Panc1 (cell line): ENCODE data around the gene FLYWCH1. TPM values are rescaled to one million over a fixed set of nuclear protein-coding genes. Genes with fewer than 3 reads are reported as not detected.

Source experiments
- ATAC-seq: fragments of 200-7000 bp; cut with Tn5 transposase; 2 replicates; pipeline ENCODE4 v1.9.1; 2020; ENCODE audit warnings: mild to moderate bottlenecking, moderate library complexity
- BruUV-seq: library from RNA; stranded (reverse); fragments of 400-500 nt; replicated peaks from 2 replicates; lab custom pipeline; 2021; lab: Mats Ljungman, UMichigan
- CTCF ChIA-PET: fragments of 300-600 bp; sonication (Branson Sonifier 250); formaldehyde crosslinking; loops from one replicate; lab custom pipeline; 2022; ENCODE audit warnings: antibody characterized with exemption; lab: Charles Lee
- POLR2A ChIA-PET: fragments of 300-600 bp; sonication (Branson Sonifier 250); formaldehyde crosslinking; loops from one replicate; lab custom pipeline; 2022; ENCODE audit warnings: antibody characterized with exemption; lab: Charles Lee
- DNase-seq: peaks from one replicate; pipeline ENCODE4 v3.0.0-alpha.2; 2010; ENCODE audit warnings: low read depth, low spot score
- H3K27ac ChIP-seq: 2 replicates; pipeline ENCODE4 v1.5.1; 2011; ENCODE audit warnings: mild to moderate bottlenecking, low read length, inconsistent platforms
- H3K27me3 ChIP-seq: fragments of 200-500 bp; sonication (Bioruptor generic); 2 replicates; pipeline ENCODE4 v1.6.0; 2014; ENCODE audit warnings: low read length, inconsistent platforms; ENCODE audit not compliant: control insufficient read depth, insufficient read depth
- H3K36me3 ChIP-seq: fragments of 200-500 bp; sonication (Bioruptor generic); 2 replicates; pipeline ENCODE4 v1.5.1; 2014; ENCODE audit warnings: inconsistent platforms, mild to moderate bottlenecking, low read length, moderate library complexity; ENCODE audit not compliant: control insufficient read depth, insufficient read depth
- H3K4me1 ChIP-seq: 2 replicates; pipeline ENCODE4 v1.5.1; 2011; ENCODE audit warnings: inconsistent platforms, mild to moderate bottlenecking, low read length, moderate library complexity; ENCODE audit not compliant: control insufficient read depth, insufficient read depth
- H3K4me3 ChIP-seq, 2 experiments: 2 replicates each; pipeline ENCODE4 v1.5.1; 2011 to 2012; ENCODE audit warnings: low read depth in 2 of 2, low read length in 2 of 2, mild to moderate bottlenecking in 2 of 2, inconsistent platforms in 1 of 2, moderate library complexity in 1 of 2
- H3K9me3 ChIP-seq: fragments of 200-500 bp; sonication (Bioruptor generic); 2 replicates; pipeline ENCODE4 v1.5.1; 2014; ENCODE audit warnings: low read depth, mild to moderate bottlenecking, inconsistent platforms, low read length, moderate library complexity; ENCODE audit not compliant: control insufficient read depth, insufficient read depth
- CTCF ChIP-seq: fragments of 450-650 bp; IDR thresholded peaks from 2 replicates; pipeline ENCODE4 v1.5.1; 2017; ENCODE audit warnings: mild to moderate bottlenecking
- POLR2AphosphoS5 ChIP-seq: IDR thresholded peaks from 2 replicates; pipeline ENCODE4 v1.6.1; 2012; ENCODE audit warnings: mild to moderate bottlenecking, low read depth, low read length, moderate library complexity
- REST ChIP-seq, 2 experiments: IDR thresholded peaks; 2 replicates each; pipeline ENCODE4 v1.6.1; 2011 to 2012; ENCODE audit warnings: low read depth in 2 of 2, control low read depth in 1 of 2, low read length in 1 of 2, mild to moderate bottlenecking in 1 of 2, moderate library complexity in 1 of 2; ENCODE audit not compliant: insufficient read depth in 1 of 2
- SIN3A ChIP-seq: IDR thresholded peaks from 2 replicates; pipeline ENCODE4 v1.6.1; 2012; ENCODE audit warnings: low read depth, mild to moderate bottlenecking, low read length, moderate library complexity, borderline replicate concordance; ENCODE audit not compliant: insufficient read depth
- TCF7L2 ChIP-seq: IDR thresholded peaks from 2 replicates; pipeline ENCODE4 v1.6.1; 2011; ENCODE audit warnings: mild to moderate bottlenecking, low read depth, low read length, inconsistent platforms
- in situ Hi-C: cut with HindIII; loops from 2 replicates; pipeline ENCODE4 v1.10.0; 2016; ENCODE audit warnings: low sequenced_read_pairs, low pct_unique_long_range_greater_than_20kb
- intact Hi-C: fragments of 100-400 bp; cut with micrococcal nuclease; formaldehyde crosslinking; loops from one replicate; pipeline ENCODE4 v1.10.0; 2022; ENCODE audit not compliant: unreplicated experiment
- total RNA-seq: library from RNA; stranded (reverse); gene quantifications from one replicate; pipeline ENCODE4 v1.2.1, GENCODE V29; 2021; ENCODE audit not compliant: unreplicated experiment

Gene FLYWCH1
- total RNA-seq, 1 experiment from 2014 or later = 67.9 TPM

- in situ Hi-C loops (no loop called here), intact Hi-C loops (no loop called here)
- BruUV-seq = no TSS peak
- Histone ChIP-seq H3K27ac (peak overlapping the region; percentile 71), H3K27me3 (no peaks in the 10 kb centered on the region), H3K9me3 (no peaks in the 10 kb centered on the region), H3K36me3 (no peaks in the 10 kb centered on the region), H3K4me1 (peaks cover 59% of the 10 kb centered on the region), H3K4me3 (no peak overlapping the region)
- ChIA-PET POLR2A (interaction anchor here (0.5 to 0.9 kb wide), 2 partner anchors 9 to 203 kb away, joined by 5 to 6 read pairs; no protein-coding TSS in a partner anchor), CTCF (no interaction called here)
- ATAC-seq (no peak), DNase-seq (no peak)
- TF ChIP-seq TCF7L2 (no peak), POLR2AphosphoS5 (no peak), SIN3A (no peak), CTCF (no peak), REST (IDR thresholded peaks at IDR 0.05; ENCODE audit: insufficient read depth in 1 of 2, low read depth in 2 of 2, low read length in 1 of 2) (no peak)
Measured at GRCh38 chr16:2973605-2974318, 62.0 kb downstream of the FLYWCH1 start.

- in situ Hi-C loops (no loop called here), intact Hi-C loops (no loop called here)
- CTCF ChIA-PET = no interaction called here
- H3K9me3 ChIP-seq = no peaks in the 10 kb centered on the region
- ATAC-seq (no peak), DNase-seq (no peak)
- TF ChIP-seq CTCF (no peak), SIN3A (no peak), TCF7L2 (no peak), POLR2AphosphoS5 (0 out of 2 replicates have a peak, but pooled peaks have one; percentile 27), REST (IDR thresholded peaks at IDR 0.05; ENCODE audit: insufficient read depth in 1 of 2, low read depth in 2 of 2, low read length in 1 of 2) (no peak)
- H3K4me3 ChIP-seq = no peak overlapping the region
- POLR2A ChIA-PET = interaction anchor here (0.5 to 0.6 kb wide), 2 partner anchors 203 to 724 kb away, joined by 6 to 15 read pairs; no protein-coding TSS in a partner anchor
- H3K36me3 ChIP-seq = no peaks in the 10 kb centered on the region
- no peaks in the 10 kb centered on the region for H3K27me3 ChIP-seq
- BruUV-seq = no TSS peak
- peak overlapping the region; percentile 23; the same call in 1 of the 2 replicates for H3K27ac ChIP-seq
- peaks cover 59% of the 10 kb centered on the region for H3K4me1 ChIP-seq
Measured at GRCh38 chr16:2974319-2975056, 62.8 kb downstream of the FLYWCH1 start.
